KOPT-K1 (cell line): ENCODE measurements around the gene PSENEN.
A peak's percentile ranks its signal among the peaks of the same experiment; 100 is the strongest.

Source experiments
- H3K27ac ChIP-seq: fragments of 200-600 bp; sonication (generic); 2 replicates; pipeline ENCODE4 v1.5.1; 2016; ENCODE audit warnings: antibody characterized with exemption, mild to moderate bottlenecking, low read depth, low read length; ENCODE audit not compliant: poor library complexity, severe bottlenecking
- H3K36me3 ChIP-seq: fragments of 200-600 bp; sonication (generic); 2 replicates; pipeline ENCODE4 v1.5.1; 2017; ENCODE audit warnings: antibody characterized with exemption, mild to moderate bottlenecking, low read length, moderate library complexity; ENCODE audit not compliant: insufficient read depth
- H3K9me3 ChIP-seq: fragments of 200-600 bp; sonication (generic); 2 replicates; pipeline ENCODE4 v1.5.1; 2017; ENCODE audit warnings: antibody characterized with exemption, low read length, mild to moderate bottlenecking; ENCODE audit not compliant: insufficient read depth, poor library complexity, severe bottlenecking

PSENEN gene

GRCh38 chr19:35738021-35738886 is 7.2 kb upstream of the PSENEN start:
- Histone ChIP-seq H3K36me3 (peaks cover 62% of the 10 kb centered on the region), H3K9me3 (no peaks in the 10 kb centered on the region), H3K27ac (no peak overlapping the region)

- peaks cover 56% of the 10 kb centered on the region for H3K36me3 ChIP-seq
- H3K9me3 ChIP-seq: no peaks in the 10 kb centered on the region
- no peak overlapping the region for H3K27ac ChIP-seq
Observed at GRCh38 chr19:35738887-35739229, 6.6 kb upstream of the PSENEN start.

GRCh38 chr19:35739275-35740107 is 6.0 kb upstream of the PSENEN start:
- no peaks in the 10 kb centered on the region for H3K9me3 ChIP-seq
- H3K36me3 ChIP-seq: peaks cover 50% of the 10 kb centered on the region
- H3K27ac ChIP-seq: peak overlapping the region; percentile 55

- H3K27ac ChIP-seq: peak overlapping the region; percentile 55
- peaks cover 44% of the 10 kb centered on the region for H3K36me3 ChIP-seq
- H3K9me3 ChIP-seq: no peaks in the 10 kb centered on the region
Observed at GRCh38 chr19:35740108-35740422, 5.4 kb upstream of the PSENEN start.

GRCh38 chr19:35740423-35741202 is 4.8 kb upstream of the PSENEN start:
- peaks cover 39% of the 10 kb centered on the region for H3K36me3 ChIP-seq
- no peaks in the 10 kb centered on the region for H3K9me3 ChIP-seq
- H3K27ac ChIP-seq: peak overlapping the region; percentile 55

- H3K36me3 ChIP-seq: peaks cover 33% of the 10 kb centered on the region
- no peaks in the 10 kb centered on the region for H3K9me3 ChIP-seq
- peak overlapping the region; percentile 55 for H3K27ac ChIP-seq
Observed at GRCh38 chr19:35741203-35741515, 4.3 kb upstream of the PSENEN start.

- Histone ChIP-seq H3K27ac (peak within 1 kb of the TSS; percentile 30), H3K9me3 (no peaks in the 10 kb centered on the region), H3K36me3 (peaks cover 23% of the 10 kb centered on the region)
Observed at GRCh38 chr19:35742121-35742724, 3.2 kb upstream of the PSENEN start, which contains the start of gene IGFLR1. TSS of gene IGFLR1 (minus strand) at chr19:35742452. CDS start at chr19:35741180, 1,272 bp downstream.

GRCh38 chr19:35743640-35744429 is 1.6 kb upstream of the PSENEN start:
- Histone ChIP-seq H3K9me3 (no peaks in the 10 kb centered on the region), H3K27ac (no peak overlapping the region), H3K36me3 (peaks cover 6% of the 10 kb centered on the region)

GRCh38 chr19:35744430-35745327 is 772 bp upstream of the PSENEN start:
- Histone ChIP-seq H3K9me3 (no peaks in the 10 kb centered on the region), H3K36me3 (no peaks in the 10 kb centered on the region), H3K27ac (peak overlapping the region; percentile 88)

GRCh38 chr19:35746087-35746462 is 624 bp downstream of the PSENEN start:
- no peaks in the 10 kb centered on the region for H3K9me3 ChIP-seq
- H3K36me3 ChIP-seq: no peaks in the 10 kb centered on the region
- H3K27ac ChIP-seq: peak overlapping the region; percentile 88

GRCh38 chr19:35746531-35746930 is 1.1 kb downstream of the PSENEN start:
- H3K9me3 ChIP-seq: no peaks in the 10 kb centered on the region
- peak overlapping the region; percentile 88 for H3K27ac ChIP-seq
- H3K36me3 ChIP-seq: no peaks in the 10 kb centered on the region

- Histone ChIP-seq H3K9me3 (no peaks in the 10 kb centered on the region), H3K36me3 (peaks cover 13% of the 10 kb centered on the region; the same call in 1 of the 2 replicates), H3K27ac (peak within 1 kb of the TSS; percentile 66)
Observed at GRCh38 chr19:35748106-35749020, 2.9 kb downstream of the PSENEN start, which contains the start of gene LIN37. TSS of gene LIN37 (plus strand) at chr19:35748576. CDS start at chr19:35748725, 149 bp downstream.
